Fibroblast of lung (primary cell): ENCODE measurements around the gene GNB3. TPM values are rescaled to one million over a fixed set of nuclear protein-coding genes. Genes with fewer than 3 reads are reported as not detected.

ENCODE experiments used
- DNase-seq, 2 donors: peaks; one replicate each; pipeline versions ENCODE4 v3.0.0 to v3.0.0-alpha.2; 2010; ENCODE audit warnings: low read depth in 2 of 2
- H2AFZ ChIP-seq: 2 replicates; pipeline ENCODE4 v1.5.1; 2012; ENCODE audit warnings: low read length, control low read depth, inconsistent platforms
- H3K27ac ChIP-seq: 2 replicates; pipeline ENCODE4 v1.5.1; 2011; ENCODE audit warnings: low read length, control low read depth; ENCODE audit not compliant: insufficient read depth
- H3K27me3 ChIP-seq: 2 replicates; pipeline ENCODE4 v1.5.1; 2011; ENCODE audit warnings: mild to moderate bottlenecking, low read length; ENCODE audit not compliant: control insufficient read depth, insufficient read depth
- H3K36me3 ChIP-seq: 2 replicates; pipeline ENCODE4 v1.5.1; 2011; ENCODE audit warnings: low read length; ENCODE audit not compliant: control insufficient read depth, insufficient read depth
- H3K4me1 ChIP-seq: 2 replicates; pipeline ENCODE4 v1.5.1; 2011; ENCODE audit warnings: low read length; ENCODE audit not compliant: control insufficient read depth, insufficient read depth; ENCODE audit errors: extremely low read depth
- H3K4me2 ChIP-seq: 2 replicates; pipeline ENCODE4 v1.5.1; 2011; ENCODE audit warnings: low read length, control low read depth; ENCODE audit not compliant: insufficient read depth; ENCODE audit errors: extremely low read depth
- H3K4me3 ChIP-seq, 4 experiments: fragments of 200-600 bp in 1 of 4; sonication (generic) in 1 of 4; replicated peaks in 1 of 4; 2 replicates each; pipeline ENCODE4 v1.5.1; 2011 to 2016; ENCODE audit warnings: low read length in 4 of 4, low read depth in 3 of 4, mild to moderate bottlenecking in 3 of 4, control low read depth in 2 of 4, inconsistent platforms in 1 of 4, mixed read lengths in 1 of 4; ENCODE audit not compliant: insufficient read depth in 1 of 4; ENCODE audit errors: control extremely low read depth in 1 of 4
- H3K79me2 ChIP-seq: 2 replicates; pipeline ENCODE4 v1.5.1; 2012; ENCODE audit warnings: mild to moderate bottlenecking, low read length, inconsistent platforms; ENCODE audit not compliant: control insufficient read depth, insufficient read depth
- H3K9ac ChIP-seq: 2 replicates; pipeline ENCODE4 v1.5.1; 2011; ENCODE audit warnings: mild to moderate bottlenecking, low read length, control low read depth; ENCODE audit not compliant: insufficient read depth
- H3K9me3 ChIP-seq: 2 replicates; pipeline ENCODE4 v1.5.1; 2012; ENCODE audit warnings: low read depth, low read length; ENCODE audit not compliant: control insufficient read depth, insufficient read depth
- H4K20me1 ChIP-seq: 2 replicates; pipeline ENCODE4 v1.5.1; 2011; ENCODE audit warnings: low read length; ENCODE audit not compliant: control insufficient read depth, insufficient read depth; ENCODE audit errors: extremely low read depth
- CTCF ChIP-seq, 2 donors: IDR thresholded peaks in 1 of 2; conservative IDR thresholded peaks in 1 of 2; 1 replicate in 1 of 2; 2 replicates in 1 of 2; pipeline ENCODE4 v1.5.1; 2011 to 2012; ENCODE audit warnings: low read length in 2 of 2, control low read depth in 1 of 2, inconsistent platforms in 1 of 2, low read depth in 1 of 2, mild to moderate bottlenecking in 1 of 2
- EZH2 ChIP-seq: IDR thresholded peaks from 2 replicates; pipeline ENCODE4 v1.5.1; 2012; ENCODE audit warnings: low read length, control low read depth, mild to moderate bottlenecking; ENCODE audit errors: missing control alignments
- polyA plus RNA-seq, 2 donors: library from polyadenylated mRNA; depleted of rRNA in 1 of 2; stranded (reverse) in 1 of 2; unstranded in 1 of 2; fragments of >200 nt; gene quantifications; 2 replicates each; pipeline ENCODE4 v1.2.1, GENCODE V29; 2011 to 2012; ENCODE audit warnings: missing spikeins in 1 of 2
- total RNA-seq: library from RNA; depleted of rRNA; stranded (reverse); fragments of >200 nt; gene quantifications from 2 replicates; pipeline ENCODE4 v1.2.1, GENCODE V29; 2014

GNB3 gene
- total and polyA plus RNA-seq, 2 donors (not counting 1 experiment from before 2014, with no cell fraction given) = 1.7 to 2.7 TPM

GRCh38 chr12:6824901-6825381, 15.8 kb upstream of the GNB3 start:
- peaks cover 18% of the 10 kb centered on the region for H3K79me2 ChIP-seq
- DNase-seq = peak in 1 of 2 donors; percentile 71
- H3K36me3 ChIP-seq = peaks cover 7% of the 10 kb centered on the region
- H3K27me3 ChIP-seq = peaks cover 2% of the 10 kb centered on the region
- H3K27ac ChIP-seq = peak overlapping the region; percentile 2
- H3K4me2 ChIP-seq = peak overlapping the region; percentile 39
- peaks cover 24% of the 10 kb centered on the region for H3K4me1 ChIP-seq
- TF ChIP-seq EZH2 (no peak), CTCF (conservative IDR thresholded peaks at IDR 0.05 in 1 of 2, IDR thresholded peaks at IDR 0.05 in 1 of 2; ENCODE audit: low read depth in 1 of 2, low read length in 2 of 2) (no peak)
- peak overlapping the region in 2 of 4 experiments; percentile 38 to 48 for H3K4me3 ChIP-seq
- no peaks in the 10 kb centered on the region for H4K20me1 ChIP-seq
- H2AFZ ChIP-seq = no peak overlapping the region
- no peaks in the 10 kb centered on the region for H3K9me3 ChIP-seq
- H3K9ac ChIP-seq = no peak overlapping the region

- H3K9ac ChIP-seq = no peak overlapping the region
- peaks cover 26% of the 10 kb centered on the region for H3K4me1 ChIP-seq
- H3K27me3 ChIP-seq = peaks cover 2% of the 10 kb centered on the region
- H3K36me3 ChIP-seq = peaks cover 10% of the 10 kb centered on the region
- TF ChIP-seq CTCF (conservative IDR thresholded peaks at IDR 0.05 in 1 of 2, IDR thresholded peaks at IDR 0.05 in 1 of 2; ENCODE audit: low read depth in 1 of 2, low read length in 2 of 2) (peak; percentile 91 to 96), EZH2 (no peak)
- peaks cover 24% of the 10 kb centered on the region for H3K79me2 ChIP-seq
- H3K27ac ChIP-seq = peak overlapping the region; percentile 2
- peak; percentile 74 to 85 for DNase-seq
- peak overlapping the region in 2 of 4 experiments; percentile 38 to 48 for H3K4me3 ChIP-seq
- H2AFZ ChIP-seq = peak overlapping the region; percentile 17
- H4K20me1 ChIP-seq = no peaks in the 10 kb centered on the region
- H3K9me3 ChIP-seq = no peaks in the 10 kb centered on the region
- H3K4me2 ChIP-seq = peak overlapping the region; percentile 39
These were observed 15.2 kb upstream of the GNB3 start for GRCh38 chr12:6825398-6826124.

- Histone ChIP-seq H2AFZ (no peak overlapping the region), H3K4me3 (no peak overlapping the region), H3K79me2 (peaks cover 26% of the 10 kb centered on the region), H4K20me1 (no peaks in the 10 kb centered on the region), H3K9me3 (no peaks in the 10 kb centered on the region), H3K9ac (no peak overlapping the region), H3K4me1 (peaks cover 24% of the 10 kb centered on the region), H3K27ac (no peak overlapping the region), H3K36me3 (peaks cover 15% of the 10 kb centered on the region), H3K4me2 (no peak overlapping the region), H3K27me3 (peaks cover 2% of the 10 kb centered on the region)
- no peak for DNase-seq
- TF ChIP-seq EZH2 (no peak), CTCF (conservative IDR thresholded peaks at IDR 0.05 in 1 of 2, IDR thresholded peaks at IDR 0.05 in 1 of 2; ENCODE audit: low read depth in 1 of 2, low read length in 2 of 2) (no peak)
These were observed 14.5 kb upstream of the GNB3 start for GRCh38 chr12:6826125-6826733.
